Suprapubic skin (tissue), 4 donors: Measurements from ENCODE around the gene NDUFV1.
"Not testable (repeated sequence)": the region's sequence is repeated elsewhere in the genome, so short reads cannot be mapped to it uniquely, and the experiment has no call there.

ENCODE experiments used
- CTCF ChIP-seq, 2 donors: fragments of 200-600 bp in 1 of 2; fragments of 450-650 bp in 1 of 2; sonication (generic) in 1 of 2; IDR thresholded peaks; one replicate each; pipeline ENCODE4 v1.5.1; 2016 to 2019; ENCODE audit warnings: antibody characterized with exemption in 2 of 2, mild to moderate bottlenecking in 1 of 2, moderate library complexity in 1 of 2
- EP300 ChIP-seq: sonication (generic); formaldehyde crosslinking; IDR thresholded peaks from one replicate; pipeline ENCODE4 v1.6.1; 2017; ENCODE audit warnings: antibody characterized with exemption
- POLR2A ChIP-seq, 2 donors: fragments of 450-650 bp; IDR thresholded peaks; one replicate each; pipeline ENCODE4 v1.6.1; 2017; ENCODE audit warnings: antibody characterized with exemption in 2 of 2, mild to moderate bottlenecking in 2 of 2, moderate library complexity in 2 of 2
- POLR2AphosphoS5 ChIP-seq, 3 donors: sonication (generic); formaldehyde crosslinking; IDR thresholded peaks; one replicate each; pipeline ENCODE4 v1.6.1; 2017; ENCODE audit warnings: antibody characterized with exemption in 3 of 3

GRCh38 chr11:67621928-67622327, 15.2 kb downstream of the NDUFV1 start:
- not testable (repeated sequence) for TF ChIP-seq POLR2AphosphoS5 (IDR thresholded peaks at IDR 0.05); CTCF (IDR thresholded peaks at IDR 0.05); EP300; POLR2A (IDR thresholded peaks at IDR 0.05)
